Activated CD4-positive, alpha-beta T cell treated with anti-CD3 and anti-CD28 coated beads, Interleukin-2, Interleukin-6, amounts not matched to agents 100 ng/mL and 50 ng/mL, durations not matched to agents 16 hours and 8 hours (primary cell): ENCODE measurements around the gene RAB12.

Source experiments
- DNase-seq: peaks from one replicate; pipeline ENCODE4 v3.0.0-alpha.2; 2020

The RAB12 gene

GRCh38 chr18:8654503-8655451, 45.5 kb downstream of the RAB12 start:
- DNase-seq = peak; percentile 17

GRCh38 chr18:8656232-8656631, 47.0 kb downstream of the RAB12 start:
- DNase-seq = no peak

- DNase-seq = no peak
Measured at GRCh38 chr18:8657050-8657820, 48.0 kb downstream of the RAB12 start.

- DNase-seq = no peak
Measured at GRCh38 chr18:8657873-8658470, 48.7 kb downstream of the RAB12 start.

GRCh38 chr18:8658858-8659485, 49.7 kb downstream of the RAB12 start:
- no peak for DNase-seq

- no peak for DNase-seq
Measured at GRCh38 chr18:8659609-8660242, 50.5 kb downstream of the RAB12 start.

- DNase-seq = no peak
Measured at GRCh38 chr18:8660316-8660715, 51.1 kb downstream of the RAB12 start.

- DNase-seq = no peak
Measured at GRCh38 chr18:8661754-8662559, 52.7 kb downstream of the RAB12 start.

GRCh38 chr18:8662560-8663255, 53.5 kb downstream of the RAB12 start:
- no peak for DNase-seq

- no peak for DNase-seq
Measured at GRCh38 chr18:8667846-8668245, 58.6 kb downstream of the RAB12 start.

GRCh38 chr18:8668381-8668780, 59.1 kb downstream of the RAB12 start:
- DNase-seq = no peak

- no peak for DNase-seq
Measured at GRCh38 chr18:8669571-8669970, 60.3 kb downstream of the RAB12 start.

- DNase-seq = peak; percentile 6
Measured at GRCh38 chr18:8673256-8674209, 64.3 kb downstream of the RAB12 start.

- DNase-seq = no peak
Measured at GRCh38 chr18:8675057-8675456, 65.8 kb downstream of the RAB12 start.

- no peak for DNase-seq
Measured at GRCh38 chr18:8681196-8681595, 72.0 kb downstream of the RAB12 start.

GRCh38 chr18:8684577-8684976, 75.3 kb downstream of the RAB12 start:
- DNase-seq = no peak

GRCh38 chr18:8685141-8685913, 76.1 kb downstream of the RAB12 start:
- no peak for DNase-seq

GRCh38 chr18:8685914-8686216, 76.6 kb downstream of the RAB12 start:
- DNase-seq = no peak

- no peak for DNase-seq
Measured at GRCh38 chr18:8686611-8687010, 77.4 kb downstream of the RAB12 start.
